Measurements from ENCODE around the gene HCN3. TPM values are rescaled to one million over a fixed set of nuclear protein-coding genes. Genes with fewer than 3 reads are reported as not detected.

The HCN3 gene
- total and polyA plus RNA-seq, 2 of the 13 experiments (the other 11 are each of a cell fraction or from before 2014, with no cell fraction given): 2.4 to 10.2 TPM

- TF ChIP-seq, protein P1, sequence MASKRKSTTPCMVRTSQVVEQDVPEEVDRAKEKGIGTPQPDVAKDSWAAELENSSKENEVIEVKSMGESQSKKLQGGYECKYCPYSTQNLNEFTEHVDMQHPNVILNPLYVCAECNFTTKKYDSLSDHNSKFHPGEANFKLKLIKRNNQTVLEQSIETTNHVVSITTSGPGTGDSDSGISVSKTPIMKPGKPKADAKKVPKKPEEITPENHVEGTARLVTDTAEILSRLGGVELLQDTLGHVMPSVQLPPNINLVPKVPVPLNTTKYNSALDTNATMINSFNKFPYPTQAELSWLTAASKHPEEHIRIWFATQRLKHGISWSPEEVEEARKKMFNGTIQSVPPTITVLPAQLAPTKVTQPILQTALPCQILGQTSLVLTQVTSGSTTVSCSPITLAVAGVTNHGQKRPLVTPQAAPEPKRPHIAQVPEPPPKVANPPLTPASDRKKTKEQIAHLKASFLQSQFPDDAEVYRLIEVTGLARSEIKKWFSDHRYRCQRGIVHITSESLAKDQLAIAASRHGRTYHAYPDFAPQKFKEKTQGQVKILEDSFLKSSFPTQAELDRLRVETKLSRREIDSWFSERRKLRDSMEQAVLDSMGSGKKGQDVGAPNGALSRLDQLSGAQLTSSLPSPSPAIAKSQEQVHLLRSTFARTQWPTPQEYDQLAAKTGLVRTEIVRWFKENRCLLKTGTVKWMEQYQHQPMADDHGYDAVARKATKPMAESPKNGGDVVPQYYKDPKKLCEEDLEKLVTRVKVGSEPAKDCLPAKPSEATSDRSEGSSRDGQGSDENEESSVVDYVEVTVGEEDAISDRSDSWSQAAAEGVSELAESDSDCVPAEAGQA (IDR thresholded peaks at IDR 0.05; ENCODE audit: low read depth): peak; percentile 72; the same call in 1 of the 2 replicates
- TF ChIP-seq, protein P1 (CRISPR knock-in tag; IDR thresholded peaks at IDR 0.05; ENCODE audit: borderline replicate concordance): no peak
- TF ChIP-seq XRCC5 (optimal IDR thresholded peaks at IDR 0.05; ENCODE audit: low read length): peak; percentile 41
- peak; percentile 84; the same call in 1 of the 2 replicates for TF ChIP-seq BORCS8-MEF2B (CRISPR knock-in tag; IDR thresholded peaks at IDR 0.05)
- TF ChIP-seq ESRRA (CRISPR knock-in tag; IDR thresholded peaks at IDR 0.05; ENCODE audit: low read depth): peak; percentile 29; the same call in 1 of the 2 replicates
- TF ChIP-seq KAT8 (CRISPR knock-in tag; IDR thresholded peaks at IDR 0.05): peak; percentile 82
- no peak for TF ChIP-seq RCOR2 (CRISPR knock-in tag; IDR thresholded peaks at IDR 0.05)
- no peak for TF ChIP-seq ATF7 (IDR thresholded peaks at IDR 0.05)
- 0 out of 2 replicates have a peak, but pooled peaks have one; percentile 50 for TF ChIP-seq ATF7 (CRISPR knock-in tag; IDR thresholded peaks at IDR 0.05)
Measured at GRCh38 chr1:155308493-155309422, 31.5 kb downstream of the HCN3 start, which contains the start of gene FDPS (continued).
